Activated CD8-positive, alpha-beta T cell treated with anti-CD3 and anti-CD28 coated beads for 36 hours (primary cell): ENCODE results near the gene TXNL4A. TPM values are rescaled to one million over a fixed set of nuclear protein-coding genes. Genes with fewer than 3 reads are reported as not detected.
"Not testable (repeated sequence)": the region's sequence is repeated elsewhere in the genome, so short reads cannot be mapped to it uniquely, and the experiment has no call there.

ENCODE experiments used
- ATAC-seq: fragments of 200-7000 bp; cut with Tn5 transposase; one replicate; pipeline ENCODE4 v1.10.0; 2021; ENCODE audit warnings: mild to moderate bottlenecking, moderate library complexity
- CTCF ChIA-PET: fragments of 350-600 bp; sonication (Branson Sonifier 250); formaldehyde crosslinking; loops from one replicate; lab custom pipeline; 2021; ENCODE audit warnings: antibody characterized with exemption; lab: Charles Lee
- POLR2A ChIA-PET: fragments of 350-600 bp; sonication (Branson Sonifier 250); formaldehyde crosslinking; loops from one replicate; lab custom pipeline; 2021; ENCODE audit warnings: antibody characterized with exemption; lab: Charles Lee
- DNase-seq: peaks from one replicate; pipeline ENCODE4 v3.0.0-alpha.2; 2020
- H3K27ac Mint-ChIP-seq: one replicate; pipeline ENCODE4 v1.8.0; 2021; ENCODE audit warnings: mild to moderate bottlenecking, mixed read lengths
- H3K27me3 Mint-ChIP-seq: one replicate; pipeline ENCODE4 v1.8.0; 2021; ENCODE audit warnings: mixed read lengths
- H3K36me3 Mint-ChIP-seq: one replicate; pipeline ENCODE4 v1.8.0; 2021; ENCODE audit warnings: low read depth, mixed read lengths
- H3K4me1 Mint-ChIP-seq: one replicate; pipeline ENCODE4 v1.8.0; 2021; ENCODE audit warnings: low read depth, mixed read lengths
- H3K4me3 Mint-ChIP-seq: one replicate; pipeline ENCODE4 v1.8.0; 2021; ENCODE audit warnings: mild to moderate bottlenecking, moderate library complexity, mixed read lengths
- H3K9me3 Mint-ChIP-seq: one replicate; pipeline ENCODE4 v1.8.0; 2021; ENCODE audit warnings: mixed read lengths
- intact Hi-C: fragments of 100-400 bp; cut with micrococcal nuclease; formaldehyde crosslinking; loops from one replicate; pipeline ENCODE4 v1.10.0; 2022
- total RNA-seq, 2 experiments: library from RNA; stranded (reverse); gene quantifications; one replicate each; pipeline ENCODE4 v1.2.3, GENCODE V29; 2021
- TF ChIP-seq, protein P1 (sequence below): fragments of 200-600 bp; IDR thresholded peaks from one replicate; pipeline ENCODE4 v1.8.0; 2022; ENCODE audit warnings: antibody characterized with exemption, mild to moderate bottlenecking

Gene TXNL4A
- total RNA-seq, 2 experiments from 2014 or later, result 172 to 189 TPM

DNA sequence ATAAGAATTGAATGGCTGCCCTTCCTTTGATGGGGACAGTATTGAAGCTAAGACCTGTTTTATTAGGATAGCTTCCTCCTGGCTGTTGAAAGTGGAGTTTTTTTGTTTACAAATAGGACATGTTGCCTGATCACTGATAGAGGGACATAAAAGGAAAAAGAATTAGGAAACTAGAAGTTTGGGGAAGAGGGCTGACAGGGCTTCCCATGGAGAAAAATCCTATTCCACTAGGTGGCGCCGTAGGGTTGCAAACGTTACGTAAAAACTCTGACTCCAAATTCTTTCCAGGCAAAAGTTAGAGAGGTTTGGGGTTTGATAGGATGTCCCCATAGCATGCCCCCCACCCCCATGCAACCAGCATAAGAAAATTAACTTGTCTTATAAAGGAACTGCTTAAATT lies 34.8 kb upstream of the TXNL4A start:
- no peaks in the 10 kb centered on the region for H3K4me1 Mint-ChIP-seq
- ChIA-PET CTCF (interaction anchor here (0.8 to 1.0 kb wide), 5 partner anchors 9 to 135 kb away, joined by 3 read pairs; no protein-coding TSS in a partner anchor), POLR2A (no interaction called here)
- H3K4me3 Mint-ChIP-seq, result no peak overlapping the region
- H3K9me3 Mint-ChIP-seq, result peaks cover 66% of the 10 kb centered on the region
- H3K27me3 Mint-ChIP-seq, result no peaks in the 10 kb centered on the region
- DNase-seq (peak; percentile 54), ATAC-seq (no peak)
- intact Hi-C loops, result no loop called here
- TF ChIP-seq, protein P1, sequence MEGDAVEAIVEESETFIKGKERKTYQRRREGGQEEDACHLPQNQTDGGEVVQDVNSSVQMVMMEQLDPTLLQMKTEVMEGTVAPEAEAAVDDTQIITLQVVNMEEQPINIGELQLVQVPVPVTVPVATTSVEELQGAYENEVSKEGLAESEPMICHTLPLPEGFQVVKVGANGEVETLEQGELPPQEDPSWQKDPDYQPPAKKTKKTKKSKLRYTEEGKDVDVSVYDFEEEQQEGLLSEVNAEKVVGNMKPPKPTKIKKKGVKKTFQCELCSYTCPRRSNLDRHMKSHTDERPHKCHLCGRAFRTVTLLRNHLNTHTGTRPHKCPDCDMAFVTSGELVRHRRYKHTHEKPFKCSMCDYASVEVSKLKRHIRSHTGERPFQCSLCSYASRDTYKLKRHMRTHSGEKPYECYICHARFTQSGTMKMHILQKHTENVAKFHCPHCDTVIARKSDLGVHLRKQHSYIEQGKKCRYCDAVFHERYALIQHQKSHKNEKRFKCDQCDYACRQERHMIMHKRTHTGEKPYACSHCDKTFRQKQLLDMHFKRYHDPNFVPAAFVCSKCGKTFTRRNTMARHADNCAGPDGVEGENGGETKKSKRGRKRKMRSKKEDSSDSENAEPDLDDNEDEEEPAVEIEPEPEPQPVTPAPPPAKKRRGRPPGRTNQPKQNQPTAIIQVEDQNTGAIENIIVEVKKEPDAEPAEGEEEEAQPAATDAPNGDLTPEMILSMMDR, result peak; percentile 82
- no peak overlapping the region for H3K27ac Mint-ChIP-seq
- peaks cover 43% of the 10 kb centered on the region for H3K36me3 Mint-ChIP-seq

DNA sequence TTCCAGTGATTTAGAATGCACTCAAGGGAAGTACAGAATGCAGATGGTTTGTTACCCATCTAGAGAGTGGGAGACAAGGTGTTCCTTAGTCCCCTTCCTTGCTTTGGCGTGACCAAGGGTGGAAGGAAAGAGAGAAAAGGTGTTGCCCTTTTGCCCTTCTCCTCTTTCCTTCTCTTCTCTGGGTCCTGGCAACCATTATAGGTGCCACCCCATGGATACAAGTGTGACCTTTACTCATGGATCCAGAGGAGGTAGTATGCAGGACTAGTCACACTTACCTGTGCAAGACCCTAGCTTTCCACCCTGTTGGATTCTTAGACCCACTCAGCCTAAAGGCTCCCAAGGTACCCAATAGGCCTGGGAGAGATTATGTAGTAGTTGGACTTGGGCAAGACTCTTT lies 34.2 kb upstream of the TXNL4A start:
- Mint-ChIP-seq H3K9me3 (peaks cover 66% of the 10 kb centered on the region), H3K27ac (no peak overlapping the region), H3K27me3 (no peaks in the 10 kb centered on the region), H3K4me3 (no peak overlapping the region), H3K36me3 (peaks cover 46% of the 10 kb centered on the region), H3K4me1 (no peaks in the 10 kb centered on the region)
- ATAC-seq (no peak), DNase-seq (no peak)
- intact Hi-C loops, result no loop called here
- POLR2A ChIA-PET, result no interaction called here
- TF ChIP-seq, protein P1, result no peak
- CTCF ChIA-PET, result interaction anchor here (0.8 to 1.0 kb wide), 5 partner anchors 9 to 136 kb away, joined by 3 read pairs; no protein-coding TSS in a partner anchor

- ChIA-PET POLR2A (no interaction called here), CTCF (no interaction called here)
- TF ChIP-seq, protein P1, result no peak
- Mint-ChIP-seq H3K9me3 (peaks cover 15% of the 10 kb centered on the region), H3K27ac (no peak overlapping the region), H3K27me3 (no peaks in the 10 kb centered on the region), H3K36me3 (peaks cover 24% of the 10 kb centered on the region), H3K4me1 (no peaks in the 10 kb centered on the region), H3K4me3 (no peak overlapping the region)
- intact Hi-C loops, result no loop called here
- no peak for ATAC-seq
- no peak for DNase-seq
These were observed 24.4 kb upstream of the TXNL4A start for GRCh38 chr18:80012714-80013113.

GRCh38 chr18:80011496-80012137 lies 23.3 kb upstream of the TXNL4A start:
- H3K27ac Mint-ChIP-seq, CTCF ChIA-PET, intact Hi-C loops, H3K4me3 Mint-ChIP-seq, H3K4me1 Mint-ChIP-seq, DNase-seq, ATAC-seq, H3K27me3 Mint-ChIP-seq: not testable (repeated sequence)
- Mint-ChIP-seq H3K9me3 (peaks cover 17% of the 10 kb centered on the region), H3K36me3 (peaks cover 24% of the 10 kb centered on the region)
- POLR2A ChIA-PET, result interaction anchor here (0.7 kb wide), 1 partner anchor 147 kb away, joined by 3 read pairs; no protein-coding TSS in a partner anchor

DNA sequence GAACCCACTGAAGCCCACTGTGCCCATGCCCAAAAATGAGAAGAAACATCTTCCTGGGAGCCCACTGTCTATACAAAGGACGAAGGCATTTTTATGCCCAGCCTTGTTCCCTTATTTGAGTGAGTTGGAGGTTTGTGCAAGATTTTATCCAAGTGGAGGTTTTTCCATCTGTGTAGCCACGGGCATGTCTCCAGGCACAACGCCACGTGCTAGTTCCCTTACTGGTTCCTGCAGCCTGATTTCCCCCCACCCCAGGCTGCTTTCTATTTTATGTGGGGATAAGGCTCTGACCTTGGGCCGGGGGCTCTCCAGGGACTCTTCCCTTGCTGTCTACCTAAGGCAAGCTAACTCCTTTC lies 22.2 kb upstream of the TXNL4A start:
- ChIA-PET CTCF (no interaction called here), POLR2A (no interaction called here)
- no peak for DNase-seq
- Mint-ChIP-seq H3K27ac (no peak overlapping the region), H3K9me3 (peaks cover 17% of the 10 kb centered on the region), H3K36me3 (peaks cover 24% of the 10 kb centered on the region), H3K4me1 (no peaks in the 10 kb centered on the region), H3K4me3 (no peak overlapping the region), H3K27me3 (no peaks in the 10 kb centered on the region)
- TF ChIP-seq, protein P1, result no peak
- ATAC-seq, result no peak
- intact Hi-C loops, result no loop called here
